Chondrocyte (in vitro differentiated cells): Measurements from ENCODE around the gene SULF2. TPM values are rescaled to one million over a fixed set of nuclear protein-coding genes. Genes with fewer than 3 reads are reported as not detected.

Experiments used
- DNase-seq: peaks from one replicate; pipeline ENCODE4 v3.0.0; 2021; ENCODE audit warnings: mixed read lengths, low spot score
- H3K27ac Mint-ChIP-seq: one replicate; pipeline ENCODE4 v1.8.0; 2021; ENCODE audit warnings: mild to moderate bottlenecking, moderate library complexity, mixed read lengths; ENCODE audit not compliant: unreplicated experiment
- H3K27me3 Mint-ChIP-seq: 2 replicates; pipeline ENCODE4 v1.8.0; 2021; ENCODE audit warnings: low read depth, mixed read lengths
- H3K36me3 Mint-ChIP-seq: 2 replicates; pipeline ENCODE4 v1.8.0; 2021; ENCODE audit warnings: low read depth, mixed read lengths
- H3K4me1 Mint-ChIP-seq: 2 replicates; pipeline ENCODE4 v1.8.0; 2021; ENCODE audit warnings: low read depth, mild to moderate bottlenecking, mixed read lengths
- H3K4me3 Mint-ChIP-seq: one replicate; pipeline ENCODE4 v1.8.0; 2021; ENCODE audit warnings: mild to moderate bottlenecking, moderate library complexity, mixed read lengths; ENCODE audit not compliant: unreplicated experiment
- H3K9me3 Mint-ChIP-seq: 2 replicates; pipeline ENCODE4 v1.8.0; 2021; ENCODE audit warnings: low read depth, mixed read lengths
- total RNA-seq: library from RNA; stranded (reverse); gene quantifications from 3 replicates; pipeline ENCODE4 v1.2.1, GENCODE V29; 2021
- TF ChIP-seq, protein P1 (sequence below): fragments of 200-600 bp; sonication (generic); IDR thresholded peaks from 2 replicates; pipeline ENCODE4 v1.5.0; 2021; ENCODE audit warnings: antibody characterized with exemption, mild to moderate bottlenecking, moderate library complexity

SULF2 gene
- total RNA-seq, 1 donor from 2014 or later: 82.4 TPM

DNA sequence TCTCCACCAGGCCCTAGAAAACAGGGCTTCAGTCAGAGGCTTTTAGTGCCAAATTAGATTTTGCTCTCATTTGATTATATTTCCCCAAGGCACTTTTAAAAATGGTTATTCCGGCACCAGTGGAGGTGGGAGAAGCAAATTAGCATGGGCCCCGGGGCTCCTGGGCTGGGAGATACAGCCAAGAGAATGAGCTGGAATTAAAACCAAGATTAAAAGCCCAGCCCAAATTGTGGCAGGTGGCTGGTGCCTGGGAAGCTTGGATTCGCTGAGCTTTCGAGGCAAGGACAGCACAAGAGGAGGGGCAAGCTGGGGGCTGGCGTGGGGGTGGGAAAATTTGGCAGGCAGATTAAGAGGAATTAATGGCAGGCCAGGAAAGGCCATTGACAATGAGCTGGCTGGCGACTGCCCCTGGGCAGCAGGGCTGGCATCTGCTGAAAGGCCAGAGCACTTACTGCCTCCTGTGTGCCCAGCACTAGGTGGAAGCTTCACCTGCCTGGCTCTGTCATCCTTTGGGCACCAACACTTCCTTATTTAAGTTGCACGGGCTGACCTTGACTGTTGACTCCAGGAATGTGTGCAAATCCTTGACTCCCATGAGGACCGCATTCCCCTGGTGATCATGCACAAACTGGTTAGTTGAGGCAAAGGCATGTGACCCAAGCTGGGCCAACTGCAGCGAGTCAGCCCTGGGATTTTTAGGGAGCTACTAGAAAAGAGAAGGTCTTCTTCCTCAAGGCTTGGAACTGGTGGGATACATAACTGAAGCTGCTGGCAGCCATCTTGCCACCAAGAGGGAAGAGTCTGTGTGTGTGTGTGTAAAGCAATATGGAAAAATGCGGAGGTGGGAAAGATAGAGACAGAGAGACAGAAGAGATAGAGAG, 76.1 kb downstream of the SULF2 start:
- Mint-ChIP-seq H3K9me3 (no peaks in the 10 kb centered on the region), H3K4me1 (peaks cover 34% of the 10 kb centered on the region), H3K4me3 (no peak overlapping the region), H3K36me3 (peaks cover 7% of the 10 kb centered on the region), H3K27me3 (no peaks in the 10 kb centered on the region), H3K27ac (no peak overlapping the region)
- TF ChIP-seq, protein P1, sequence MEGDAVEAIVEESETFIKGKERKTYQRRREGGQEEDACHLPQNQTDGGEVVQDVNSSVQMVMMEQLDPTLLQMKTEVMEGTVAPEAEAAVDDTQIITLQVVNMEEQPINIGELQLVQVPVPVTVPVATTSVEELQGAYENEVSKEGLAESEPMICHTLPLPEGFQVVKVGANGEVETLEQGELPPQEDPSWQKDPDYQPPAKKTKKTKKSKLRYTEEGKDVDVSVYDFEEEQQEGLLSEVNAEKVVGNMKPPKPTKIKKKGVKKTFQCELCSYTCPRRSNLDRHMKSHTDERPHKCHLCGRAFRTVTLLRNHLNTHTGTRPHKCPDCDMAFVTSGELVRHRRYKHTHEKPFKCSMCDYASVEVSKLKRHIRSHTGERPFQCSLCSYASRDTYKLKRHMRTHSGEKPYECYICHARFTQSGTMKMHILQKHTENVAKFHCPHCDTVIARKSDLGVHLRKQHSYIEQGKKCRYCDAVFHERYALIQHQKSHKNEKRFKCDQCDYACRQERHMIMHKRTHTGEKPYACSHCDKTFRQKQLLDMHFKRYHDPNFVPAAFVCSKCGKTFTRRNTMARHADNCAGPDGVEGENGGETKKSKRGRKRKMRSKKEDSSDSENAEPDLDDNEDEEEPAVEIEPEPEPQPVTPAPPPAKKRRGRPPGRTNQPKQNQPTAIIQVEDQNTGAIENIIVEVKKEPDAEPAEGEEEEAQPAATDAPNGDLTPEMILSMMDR: no peak
- no peak for DNase-seq

DNA sequence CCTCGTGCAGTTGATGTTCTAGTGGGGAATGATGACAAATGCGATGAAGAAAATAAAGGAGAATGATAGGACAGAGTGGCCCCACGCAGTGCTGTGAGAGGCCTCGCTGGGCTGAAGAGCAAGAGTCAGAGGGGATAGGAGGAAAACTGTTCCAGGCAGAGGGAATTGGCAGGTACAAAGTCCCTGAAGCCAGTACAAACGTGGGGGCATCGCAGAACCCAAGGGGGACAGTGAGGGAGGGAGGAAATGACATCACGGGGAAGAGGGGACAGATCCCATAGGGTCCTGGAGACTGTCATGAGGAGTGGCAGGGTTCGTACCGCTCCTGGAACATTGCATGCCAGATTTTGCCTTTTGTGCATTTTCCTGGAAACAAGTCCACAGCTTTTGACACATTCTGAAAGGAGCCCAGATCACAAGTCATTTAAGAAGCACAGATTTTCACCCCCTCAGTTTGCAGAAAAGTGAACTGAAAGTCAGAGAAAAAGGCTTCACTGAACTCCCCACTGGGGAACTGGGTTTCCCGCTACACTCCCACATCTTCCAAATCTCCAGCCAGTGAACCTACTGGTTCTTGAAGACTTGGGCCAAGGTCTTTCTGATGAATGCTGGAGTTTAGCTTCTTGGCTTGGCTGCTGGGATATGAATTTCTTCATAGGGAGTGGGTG, 77.0 kb downstream of the SULF2 start:
- no peaks in the 10 kb centered on the region for H3K27me3 Mint-ChIP-seq
- no peaks in the 10 kb centered on the region for H3K9me3 Mint-ChIP-seq
- H3K4me1 Mint-ChIP-seq: peaks cover 40% of the 10 kb centered on the region
- H3K27ac Mint-ChIP-seq: no peak overlapping the region
- no peak for DNase-seq
- no peak overlapping the region for H3K4me3 Mint-ChIP-seq
- TF ChIP-seq, protein P1: no peak
- peaks cover 5% of the 10 kb centered on the region for H3K36me3 Mint-ChIP-seq

DNA sequence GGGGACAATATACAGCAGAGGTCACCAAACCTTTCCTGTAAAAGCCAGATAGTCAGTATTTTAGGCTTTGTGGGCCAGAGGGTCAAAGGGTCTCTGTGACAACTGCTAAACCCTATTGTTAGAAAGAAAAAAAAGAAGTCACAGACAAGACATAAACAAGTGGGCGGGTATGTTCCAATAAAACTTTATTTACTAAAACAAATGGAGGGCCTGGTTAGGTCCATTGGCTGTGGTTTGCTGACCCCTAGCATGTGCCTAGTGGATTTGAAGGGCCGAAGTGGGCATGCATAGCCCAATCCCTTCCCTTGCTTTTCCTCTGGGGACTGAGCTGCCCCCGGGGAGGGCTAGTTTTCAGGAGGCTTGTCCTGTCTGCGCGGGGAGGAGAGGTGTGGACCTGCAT, 78.9 kb downstream of the SULF2 start:
- H3K36me3 Mint-ChIP-seq: peaks cover 5% of the 10 kb centered on the region
- TF ChIP-seq, protein P1: no peak
- H3K4me3 Mint-ChIP-seq: no peak overlapping the region
- DNase-seq: peak; percentile 27
- no peaks in the 10 kb centered on the region for H3K27me3 Mint-ChIP-seq
- H3K27ac Mint-ChIP-seq: no peak overlapping the region
- H3K4me1 Mint-ChIP-seq: peaks cover 35% of the 10 kb centered on the region
- no peaks in the 10 kb centered on the region for H3K9me3 Mint-ChIP-seq

DNA sequence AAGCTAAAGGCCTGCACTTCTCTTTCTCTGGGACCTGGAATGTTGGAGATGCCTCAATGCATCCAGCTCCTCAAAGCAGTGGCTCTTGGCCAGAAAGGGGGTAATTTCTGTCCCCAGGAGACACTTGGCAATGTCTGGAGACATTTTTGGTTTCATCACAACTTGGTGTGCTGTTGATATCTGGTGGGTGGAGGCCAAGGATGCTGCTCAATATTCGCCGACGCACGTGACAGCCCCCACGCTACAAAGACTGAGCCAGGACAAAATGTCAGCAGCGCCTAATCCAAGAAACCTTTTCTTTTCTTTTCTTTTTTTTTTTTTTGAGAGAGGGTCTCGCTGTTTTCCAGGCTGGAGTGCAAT, 79.8 kb downstream of the SULF2 start:
- Mint-ChIP-seq H3K4me3 (no peak overlapping the region), H3K36me3 (peaks cover 7% of the 10 kb centered on the region), H3K4me1 (peaks cover 30% of the 10 kb centered on the region), H3K27me3 (no peaks in the 10 kb centered on the region), H3K9me3 (no peaks in the 10 kb centered on the region), H3K27ac (peak overlapping the region; percentile 65)
- DNase-seq: peak; percentile 10
- TF ChIP-seq, protein P1: no peak

DNA sequence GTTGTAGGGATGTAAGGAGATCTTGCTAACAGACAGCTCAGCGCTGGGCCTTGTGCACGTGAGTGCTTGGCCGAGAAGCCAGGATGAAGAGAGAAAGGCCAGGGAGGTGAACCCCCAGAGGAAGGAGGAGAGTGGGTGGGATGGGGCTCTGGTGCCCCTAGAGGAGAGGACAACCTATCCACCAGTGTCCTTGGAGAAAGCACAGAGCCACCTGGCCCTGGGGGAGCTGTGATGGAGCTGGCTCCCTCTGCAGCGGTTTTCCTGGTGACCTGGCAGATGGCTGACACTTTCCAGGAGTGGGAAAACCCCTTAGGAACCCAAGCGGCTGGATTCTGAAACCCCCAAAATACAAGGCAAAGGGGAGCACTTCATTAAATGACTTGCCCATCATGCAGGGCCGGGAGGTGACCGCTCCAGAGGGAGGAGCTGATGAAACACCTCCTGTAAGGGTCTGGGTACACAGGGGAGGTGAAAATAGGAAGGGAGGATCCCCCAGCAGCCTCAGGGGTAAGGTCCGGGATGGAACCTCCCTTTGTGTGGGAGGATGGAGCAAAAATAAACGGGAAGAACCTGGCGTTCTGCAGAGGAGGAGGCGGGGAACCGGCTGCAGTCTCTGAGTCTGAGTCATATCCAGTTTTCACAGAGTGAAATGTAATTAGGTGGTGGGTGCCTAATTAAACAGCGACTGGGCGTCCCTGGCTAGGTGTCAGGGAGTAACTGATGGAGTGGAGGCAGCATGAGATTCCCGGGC, 80.4 kb downstream of the SULF2 start:
- H3K36me3 Mint-ChIP-seq: peaks cover 7% of the 10 kb centered on the region
- no peaks in the 10 kb centered on the region for H3K27me3 Mint-ChIP-seq
- H3K4me3 Mint-ChIP-seq: no peak overlapping the region
- no peaks in the 10 kb centered on the region for H3K9me3 Mint-ChIP-seq
- DNase-seq: peak; percentile 43
- peaks cover 32% of the 10 kb centered on the region for H3K4me1 Mint-ChIP-seq
- TF ChIP-seq, protein P1: peak; percentile 15
- peak overlapping the region; percentile 65 for H3K27ac Mint-ChIP-seq
